Testis (tissue), 2 donors: ENCODE measurements around the gene KRT20.
A peak's percentile ranks its signal among the peaks of the same experiment; 100 is the strongest.

Experiments used
- POLR2A ChIP-seq: fragments of 450-650 bp; IDR thresholded peaks from one replicate; pipeline ENCODE4 v1.6.1; 2017; ENCODE audit warnings: antibody characterized with exemption, mild to moderate bottlenecking, moderate library complexity
- TF ChIP-seq, protein P1 (sequence below), 3 experiments: fragments of 450-650 bp in 2 of 3; fragments of 200-600 bp in 1 of 3; sonication (generic) in 1 of 3; IDR thresholded peaks; one replicate each; pipeline ENCODE4 v1.5.1; 2016 to 2019; ENCODE audit warnings: antibody characterized with exemption in 3 of 3, mild to moderate bottlenecking in 2 of 3, moderate library complexity in 1 of 3

DNA sequence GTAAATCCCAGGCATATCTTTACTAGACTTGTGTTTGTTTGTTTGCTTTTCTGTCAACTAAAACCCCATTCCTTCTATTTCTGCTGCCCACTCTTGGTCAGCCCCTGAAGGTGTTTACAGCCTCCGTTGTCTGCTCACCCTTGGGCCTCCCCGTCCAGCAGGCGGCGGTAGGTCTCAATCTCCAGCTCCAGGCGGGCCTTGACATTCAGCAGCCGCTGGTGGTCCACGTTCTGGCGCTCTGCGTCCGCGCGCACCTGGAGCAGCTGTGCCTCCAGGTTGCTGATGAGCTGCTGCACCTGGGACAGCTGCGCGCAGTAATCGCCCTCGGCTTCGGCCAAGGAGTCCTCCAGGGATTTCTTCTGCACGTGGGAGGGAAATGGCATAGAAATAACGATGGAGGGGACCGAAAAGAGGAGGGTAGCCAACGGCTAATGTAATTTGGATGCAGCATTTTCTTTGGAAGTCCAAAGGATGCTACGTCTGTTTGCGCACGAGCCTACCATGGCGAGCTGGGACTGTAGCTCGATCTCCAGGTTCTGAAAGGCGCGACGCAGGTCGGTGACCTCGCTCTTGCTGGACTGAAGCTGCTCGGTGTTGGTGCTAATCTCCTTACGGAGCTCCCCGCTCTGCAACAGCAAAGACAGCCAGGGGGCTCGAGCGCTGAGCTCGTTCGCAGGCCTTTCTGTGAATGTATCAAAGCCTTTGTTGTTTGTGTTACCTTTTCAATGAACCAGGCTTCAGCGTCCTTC is 21.9 kb downstream of the KRT20 start:
- TF ChIP-seq, protein P1, sequence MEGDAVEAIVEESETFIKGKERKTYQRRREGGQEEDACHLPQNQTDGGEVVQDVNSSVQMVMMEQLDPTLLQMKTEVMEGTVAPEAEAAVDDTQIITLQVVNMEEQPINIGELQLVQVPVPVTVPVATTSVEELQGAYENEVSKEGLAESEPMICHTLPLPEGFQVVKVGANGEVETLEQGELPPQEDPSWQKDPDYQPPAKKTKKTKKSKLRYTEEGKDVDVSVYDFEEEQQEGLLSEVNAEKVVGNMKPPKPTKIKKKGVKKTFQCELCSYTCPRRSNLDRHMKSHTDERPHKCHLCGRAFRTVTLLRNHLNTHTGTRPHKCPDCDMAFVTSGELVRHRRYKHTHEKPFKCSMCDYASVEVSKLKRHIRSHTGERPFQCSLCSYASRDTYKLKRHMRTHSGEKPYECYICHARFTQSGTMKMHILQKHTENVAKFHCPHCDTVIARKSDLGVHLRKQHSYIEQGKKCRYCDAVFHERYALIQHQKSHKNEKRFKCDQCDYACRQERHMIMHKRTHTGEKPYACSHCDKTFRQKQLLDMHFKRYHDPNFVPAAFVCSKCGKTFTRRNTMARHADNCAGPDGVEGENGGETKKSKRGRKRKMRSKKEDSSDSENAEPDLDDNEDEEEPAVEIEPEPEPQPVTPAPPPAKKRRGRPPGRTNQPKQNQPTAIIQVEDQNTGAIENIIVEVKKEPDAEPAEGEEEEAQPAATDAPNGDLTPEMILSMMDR (IDR thresholded peaks at IDR 0.05) = peak in 2 of 3 experiments; percentile 12 to 40
- TF ChIP-seq POLR2A = no peak
